Stromal cell of bone marrow (primary cell): ENCODE data around the gene PCDHA10.
"Not testable (repeated sequence)": the region's sequence is repeated elsewhere in the genome, so short reads cannot be mapped to it uniquely, and the experiment has no call there.

ENCODE experiments used
- DNase-seq: peaks from one replicate; pipeline ENCODE4 v3.0.0-alpha.2; 2012; ENCODE audit warnings: low read depth

Gene PCDHA10

GRCh38 chr5:140840978-140841962 lies 14.4 kb upstream of the PCDHA10 start, which contains the start of gene PCDHA8:
PCDHA8 (plus strand) TSS chr5:140841187; CDS start chr5:140841322, 135 bp downstream.
- no peak for DNase-seq

- no peak for DNase-seq
Observed at GRCh38 chr5:140842798-140843733, 12.6 kb upstream of the PCDHA10 start.

- not testable (repeated sequence) for DNase-seq
Observed at GRCh38 chr5:140848139-140849102, 7.3 kb upstream of the PCDHA10 start, which contains the start of gene PCDHA9. PCDHA9 (plus strand) TSS chr5:140848382; CDS start chr5:140848496, 114 bp downstream.

GRCh38 chr5:140849831-140850634 lies 5.7 kb upstream of the PCDHA10 start:
- not testable (repeated sequence) for DNase-seq

GRCh38 chr5:140857177-140857986 lies 1.7 kb downstream of the PCDHA10 start:
- DNase-seq = no peak

- no peak for DNase-seq
Observed at GRCh38 chr5:140857987-140858240, 2.2 kb downstream of the PCDHA10 start.

GRCh38 chr5:140862441-140863295 lies 7.0 kb downstream of the PCDHA10 start:
- DNase-seq = no peak

- no peak for DNase-seq
Observed at GRCh38 chr5:140868721-140869554, 13.2 kb downstream of the PCDHA10 start, which contains the start of gene PCDHA11. PCDHA11 (plus strand) TSS chr5:140868957; CDS start chr5:140869104, 147 bp downstream.

- no peak for DNase-seq
Observed at GRCh38 chr5:140869555-140869886, 13.8 kb downstream of the PCDHA10 start.

- no peak for DNase-seq
Observed at GRCh38 chr5:140870221-140871201, 14.8 kb downstream of the PCDHA10 start.

GRCh38 chr5:140875085-140876065 lies 19.7 kb downstream of the PCDHA10 start, which contains the start of gene PCDHA12:
PCDHA12 (plus strand) TSS chr5:140875308; CDS start chr5:140875473, 165 bp downstream.
- DNase-seq = no peak

- not testable (repeated sequence) for DNase-seq
Observed at GRCh38 chr5:140876541-140877261, 21.0 kb downstream of the PCDHA10 start.

- no peak for DNase-seq
Observed at GRCh38 chr5:140877262-140877581, 21.5 kb downstream of the PCDHA10 start.

GRCh38 chr5:140881889-140882590 lies 26.3 kb downstream of the PCDHA10 start, which contains the start of gene PCDHA13:
PCDHA13 (plus strand) TSS chr5:140882124; CDS start chr5:140882269, 145 bp downstream.
- DNase-seq = no peak
